Testis (tissue), 2 donors: ENCODE data around the gene DENND2A.

Experiments
- CTCF ChIP-seq, 3 experiments: fragments of 450-650 bp in 2 of 3; fragments of 200-600 bp in 1 of 3; sonication (generic) in 1 of 3; IDR thresholded peaks; one replicate each; pipeline ENCODE4 v1.5.1; 2016 to 2019; ENCODE audit warnings: antibody characterized with exemption in 3 of 3, mild to moderate bottlenecking in 2 of 3, moderate library complexity in 1 of 3
- POLR2A ChIP-seq: fragments of 450-650 bp; IDR thresholded peaks from one replicate; pipeline ENCODE4 v1.6.1; 2017; ENCODE audit warnings: antibody characterized with exemption, mild to moderate bottlenecking, moderate library complexity

GRCh38 chr7:140506788-140507464 is 133.7 kb downstream of the DENND2A start:
- TF ChIP-seq CTCF (IDR thresholded peaks at IDR 0.05) (no peak), POLR2A (no peak)
